HCT116 (cell line): Measurements from ENCODE around the gene UVRAG.

ENCODE experiments used
- EZH2 ChIP-seq: fragments of 200-600 bp; sonication (generic); IDR thresholded peaks from 2 replicates; pipeline ENCODE4 v1.6.1; 2017; ENCODE audit warnings: antibody characterized with exemption, mixed run types
- EZH2phosphoT487 ChIP-seq: fragments of 200-600 bp; IDR thresholded peaks from 2 replicates; pipeline ENCODE4 v1.6.1; 2018; ENCODE audit warnings: antibody characterized with exemption, borderline replicate concordance
- POLR2A ChIP-seq: IDR thresholded peaks from 2 replicates; pipeline ENCODE4 v1.7.0; 2011; ENCODE audit warnings: borderline replicate concordance; ENCODE audit not compliant: insufficient read depth, insufficient read length; ENCODE audit errors: extremely low read depth
- SP1 ChIP-seq: IDR thresholded peaks from 2 replicates; pipeline ENCODE4 v1.6.1; 2012; ENCODE audit warnings: low read depth
- YY1 ChIP-seq: IDR thresholded peaks from 2 replicates; pipeline ENCODE4 v1.6.1; 2011; ENCODE audit warnings: low read length, low read depth, moderate library complexity, mild to moderate bottlenecking; ENCODE audit not compliant: insufficient replicate concordance; ENCODE audit errors: extremely low read depth
- ZNF274 ChIP-seq: fragments of 200-500 bp; sonication (Bioruptor generic); IDR thresholded peaks from 2 replicates; pipeline ENCODE4 v1.6.1; 2014; ENCODE audit warnings: mild to moderate bottlenecking, low read depth, low read length, inconsistent platforms
- TF ChIP-seq, protein P1 (sequence below): IDR thresholded peaks from 2 replicates; pipeline ENCODE4 v1.6.1; 2012
- TF ChIP-seq, protein P2 (sequence below), 3 experiments: fragments of 200-600 bp in 1 of 3; sonication (generic) in 1 of 3; IDR thresholded peaks in 2 of 3; conservative IDR thresholded peaks in 1 of 3; 2 replicates each; pipeline ENCODE4 v1.5.1; 2012 to 2017; ENCODE audit warnings: low read depth in 2 of 3, low read length in 2 of 3, antibody characterized with exemption in 1 of 3, borderline replicate concordance in 1 of 3, control low read depth in 1 of 3, mild to moderate bottlenecking in 1 of 3, mixed read lengths in 1 of 3, mixed run types in 1 of 3, moderate library complexity in 1 of 3; ENCODE audit not compliant: insufficient read depth in 1 of 3
- TF ChIP-seq, protein P3 (sequence below): IDR thresholded peaks from 2 replicates; pipeline ENCODE4 v1.6.1; 2012; ENCODE audit warnings: low read depth

DNA sequence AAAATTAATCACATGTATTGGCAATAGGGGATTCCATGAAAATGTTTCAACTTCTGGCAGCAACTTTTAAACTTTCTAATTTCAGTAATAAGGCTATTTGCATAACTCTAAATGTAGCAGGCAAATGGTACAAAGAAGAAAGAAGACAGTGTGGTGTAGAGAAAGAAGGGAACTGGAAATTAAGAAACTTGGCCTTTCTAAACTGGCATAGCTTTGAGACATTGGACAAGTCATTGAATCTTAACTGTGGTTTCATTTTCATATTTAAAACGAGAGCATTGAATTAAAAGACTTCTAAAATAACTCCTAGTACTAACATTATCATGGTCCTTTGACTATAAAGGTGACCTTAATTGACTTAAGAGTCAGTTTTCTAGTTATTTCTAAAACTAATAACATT is 125.0 kb downstream of the UVRAG start:
- TF ChIP-seq, protein P1, sequence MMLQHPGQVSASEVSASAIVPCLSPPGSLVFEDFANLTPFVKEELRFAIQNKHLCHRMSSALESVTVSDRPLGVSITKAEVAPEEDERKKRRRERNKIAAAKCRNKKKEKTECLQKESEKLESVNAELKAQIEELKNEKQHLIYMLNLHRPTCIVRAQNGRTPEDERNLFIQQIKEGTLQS: no peak
- TF ChIP-seq, protein P2, sequence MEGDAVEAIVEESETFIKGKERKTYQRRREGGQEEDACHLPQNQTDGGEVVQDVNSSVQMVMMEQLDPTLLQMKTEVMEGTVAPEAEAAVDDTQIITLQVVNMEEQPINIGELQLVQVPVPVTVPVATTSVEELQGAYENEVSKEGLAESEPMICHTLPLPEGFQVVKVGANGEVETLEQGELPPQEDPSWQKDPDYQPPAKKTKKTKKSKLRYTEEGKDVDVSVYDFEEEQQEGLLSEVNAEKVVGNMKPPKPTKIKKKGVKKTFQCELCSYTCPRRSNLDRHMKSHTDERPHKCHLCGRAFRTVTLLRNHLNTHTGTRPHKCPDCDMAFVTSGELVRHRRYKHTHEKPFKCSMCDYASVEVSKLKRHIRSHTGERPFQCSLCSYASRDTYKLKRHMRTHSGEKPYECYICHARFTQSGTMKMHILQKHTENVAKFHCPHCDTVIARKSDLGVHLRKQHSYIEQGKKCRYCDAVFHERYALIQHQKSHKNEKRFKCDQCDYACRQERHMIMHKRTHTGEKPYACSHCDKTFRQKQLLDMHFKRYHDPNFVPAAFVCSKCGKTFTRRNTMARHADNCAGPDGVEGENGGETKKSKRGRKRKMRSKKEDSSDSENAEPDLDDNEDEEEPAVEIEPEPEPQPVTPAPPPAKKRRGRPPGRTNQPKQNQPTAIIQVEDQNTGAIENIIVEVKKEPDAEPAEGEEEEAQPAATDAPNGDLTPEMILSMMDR (IDR thresholded peaks at IDR 0.05 in 2 of 3, conservative IDR thresholded peaks at IDR 0.05 in 1 of 3; ENCODE audit: borderline replicate concordance in 1 of 3, insufficient read depth in 1 of 3, low read depth in 2 of 3, low read length in 2 of 3): no peak
- TF ChIP-seq EZH2phosphoT487 (no peak), SP1 (no peak), YY1 (no peak), ZNF274 (no peak), POLR2A (no peak), EZH2 (no peak)
- TF ChIP-seq, protein P3, sequence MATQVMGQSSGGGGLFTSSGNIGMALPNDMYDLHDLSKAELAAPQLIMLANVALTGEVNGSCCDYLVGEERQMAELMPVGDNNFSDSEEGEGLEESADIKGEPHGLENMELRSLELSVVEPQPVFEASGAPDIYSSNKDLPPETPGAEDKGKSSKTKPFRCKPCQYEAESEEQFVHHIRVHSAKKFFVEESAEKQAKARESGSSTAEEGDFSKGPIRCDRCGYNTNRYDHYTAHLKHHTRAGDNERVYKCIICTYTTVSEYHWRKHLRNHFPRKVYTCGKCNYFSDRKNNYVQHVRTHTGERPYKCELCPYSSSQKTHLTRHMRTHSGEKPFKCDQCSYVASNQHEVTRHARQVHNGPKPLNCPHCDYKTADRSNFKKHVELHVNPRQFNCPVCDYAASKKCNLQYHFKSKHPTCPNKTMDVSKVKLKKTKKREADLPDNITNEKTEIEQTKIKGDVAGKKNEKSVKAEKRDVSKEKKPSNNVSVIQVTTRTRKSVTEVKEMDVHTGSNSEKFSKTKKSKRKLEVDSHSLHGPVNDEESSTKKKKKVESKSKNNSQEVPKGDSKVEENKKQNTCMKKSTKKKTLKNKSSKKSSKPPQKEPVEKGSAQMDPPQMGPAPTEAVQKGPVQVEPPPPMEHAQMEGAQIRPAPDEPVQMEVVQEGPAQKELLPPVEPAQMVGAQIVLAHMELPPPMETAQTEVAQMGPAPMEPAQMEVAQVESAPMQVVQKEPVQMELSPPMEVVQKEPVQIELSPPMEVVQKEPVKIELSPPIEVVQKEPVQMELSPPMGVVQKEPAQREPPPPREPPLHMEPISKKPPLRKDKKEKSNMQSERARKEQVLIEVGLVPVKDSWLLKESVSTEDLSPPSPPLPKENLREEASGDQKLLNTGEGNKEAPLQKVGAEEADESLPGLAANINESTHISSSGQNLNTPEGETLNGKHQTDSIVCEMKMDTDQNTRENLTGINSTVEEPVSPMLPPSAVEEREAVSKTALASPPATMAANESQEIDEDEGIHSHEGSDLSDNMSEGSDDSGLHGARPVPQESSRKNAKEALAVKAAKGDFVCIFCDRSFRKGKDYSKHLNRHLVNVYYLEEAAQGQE: no peak
